ENCODE data around the gene CGA.

- peak in 1 of 3 experiments; percentile 10 for TF ChIP-seq CTCF (IDR thresholded peaks at IDR 0.05)
- TF ChIP-seq POLR2A (IDR thresholded peaks at IDR 0.05), result no peak
Observed at GRCh38 chr6:87066449-87067333, 28.2 kb downstream of the CGA start.
